Measurements from ENCODE around the gene HMGCL.

Gene HMGCL

DNA sequence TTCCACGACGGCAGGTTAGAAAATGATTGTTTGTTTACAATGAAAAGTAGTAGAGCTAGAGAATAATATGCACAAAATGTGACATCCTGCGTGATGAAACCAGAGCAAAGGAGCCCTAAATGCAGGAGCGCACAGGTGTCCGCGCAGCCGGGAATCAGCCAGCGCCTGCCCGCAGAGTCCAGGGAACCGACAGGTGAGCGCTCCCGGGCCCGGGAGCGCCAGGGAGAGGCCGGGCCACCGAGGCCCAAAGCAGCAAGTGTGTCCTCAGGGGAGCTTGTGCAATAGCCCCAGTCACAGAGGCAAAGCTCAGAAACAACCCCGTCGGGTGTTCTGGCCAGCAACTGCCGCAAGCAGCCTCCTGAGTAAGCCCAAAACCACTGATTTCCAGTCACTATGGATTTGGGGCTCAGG, 23.9 kb downstream of the HMGCL start:
- H3K27me3 ChIP-seq (ENCODE audit: insufficient read depth, low read length) = no peaks in the 10 kb centered on the region
- H3F3A ChIP-seq (ENCODE audit: insufficient read depth, low read length) = no peaks in the 10 kb centered on the region
- H4K20me1 ChIP-seq (ENCODE audit: insufficient read depth, low read length) = no peaks in the 10 kb centered on the region
- H3K4me2 ChIP-seq (ENCODE audit: low read length) = peak overlapping the region; percentile 93
- peak overlapping the region; percentile 86 for H3K4me3 ChIP-seq (ENCODE audit: low read depth, low read length, poor library complexity, severe bottlenecking)
- no peaks in the 10 kb centered on the region for H3K79me2 ChIP-seq (ENCODE audit: insufficient read depth, low read length)
- peak overlapping the region; percentile 93 for H3K9ac ChIP-seq (ENCODE audit: low read length)
- no peak overlapping the region for H3K27ac ChIP-seq (ENCODE audit: low read depth, low read length, poor library complexity, severe bottlenecking)
- H2AFZ ChIP-seq (ENCODE audit: low read length) = no peak overlapping the region
- peaks cover 13% of the 10 kb centered on the region; the same call in 1 of the 2 replicates for H3K36me3 ChIP-seq (ENCODE audit: insufficient read depth, low read length)
- TF ChIP-seq, protein P1, sequence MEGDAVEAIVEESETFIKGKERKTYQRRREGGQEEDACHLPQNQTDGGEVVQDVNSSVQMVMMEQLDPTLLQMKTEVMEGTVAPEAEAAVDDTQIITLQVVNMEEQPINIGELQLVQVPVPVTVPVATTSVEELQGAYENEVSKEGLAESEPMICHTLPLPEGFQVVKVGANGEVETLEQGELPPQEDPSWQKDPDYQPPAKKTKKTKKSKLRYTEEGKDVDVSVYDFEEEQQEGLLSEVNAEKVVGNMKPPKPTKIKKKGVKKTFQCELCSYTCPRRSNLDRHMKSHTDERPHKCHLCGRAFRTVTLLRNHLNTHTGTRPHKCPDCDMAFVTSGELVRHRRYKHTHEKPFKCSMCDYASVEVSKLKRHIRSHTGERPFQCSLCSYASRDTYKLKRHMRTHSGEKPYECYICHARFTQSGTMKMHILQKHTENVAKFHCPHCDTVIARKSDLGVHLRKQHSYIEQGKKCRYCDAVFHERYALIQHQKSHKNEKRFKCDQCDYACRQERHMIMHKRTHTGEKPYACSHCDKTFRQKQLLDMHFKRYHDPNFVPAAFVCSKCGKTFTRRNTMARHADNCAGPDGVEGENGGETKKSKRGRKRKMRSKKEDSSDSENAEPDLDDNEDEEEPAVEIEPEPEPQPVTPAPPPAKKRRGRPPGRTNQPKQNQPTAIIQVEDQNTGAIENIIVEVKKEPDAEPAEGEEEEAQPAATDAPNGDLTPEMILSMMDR (IDR thresholded peaks at IDR 0.05; ENCODE audit: low read length) = no peak
- TF ChIP-seq EZH2 (IDR thresholded peaks at IDR 0.05; ENCODE audit: borderline replicate concordance, low read length) = no peak
- H3K9me2 ChIP-seq (ENCODE audit: low read depth, low read length) = no peaks in the 10 kb centered on the region
- H3K4me1 ChIP-seq (ENCODE audit: insufficient read depth, low read length, severe bottlenecking) = peaks cover 21% of the 10 kb centered on the region
- no peaks in the 10 kb centered on the region for H3K9me3 ChIP-seq (ENCODE audit: low read length)

DNA sequence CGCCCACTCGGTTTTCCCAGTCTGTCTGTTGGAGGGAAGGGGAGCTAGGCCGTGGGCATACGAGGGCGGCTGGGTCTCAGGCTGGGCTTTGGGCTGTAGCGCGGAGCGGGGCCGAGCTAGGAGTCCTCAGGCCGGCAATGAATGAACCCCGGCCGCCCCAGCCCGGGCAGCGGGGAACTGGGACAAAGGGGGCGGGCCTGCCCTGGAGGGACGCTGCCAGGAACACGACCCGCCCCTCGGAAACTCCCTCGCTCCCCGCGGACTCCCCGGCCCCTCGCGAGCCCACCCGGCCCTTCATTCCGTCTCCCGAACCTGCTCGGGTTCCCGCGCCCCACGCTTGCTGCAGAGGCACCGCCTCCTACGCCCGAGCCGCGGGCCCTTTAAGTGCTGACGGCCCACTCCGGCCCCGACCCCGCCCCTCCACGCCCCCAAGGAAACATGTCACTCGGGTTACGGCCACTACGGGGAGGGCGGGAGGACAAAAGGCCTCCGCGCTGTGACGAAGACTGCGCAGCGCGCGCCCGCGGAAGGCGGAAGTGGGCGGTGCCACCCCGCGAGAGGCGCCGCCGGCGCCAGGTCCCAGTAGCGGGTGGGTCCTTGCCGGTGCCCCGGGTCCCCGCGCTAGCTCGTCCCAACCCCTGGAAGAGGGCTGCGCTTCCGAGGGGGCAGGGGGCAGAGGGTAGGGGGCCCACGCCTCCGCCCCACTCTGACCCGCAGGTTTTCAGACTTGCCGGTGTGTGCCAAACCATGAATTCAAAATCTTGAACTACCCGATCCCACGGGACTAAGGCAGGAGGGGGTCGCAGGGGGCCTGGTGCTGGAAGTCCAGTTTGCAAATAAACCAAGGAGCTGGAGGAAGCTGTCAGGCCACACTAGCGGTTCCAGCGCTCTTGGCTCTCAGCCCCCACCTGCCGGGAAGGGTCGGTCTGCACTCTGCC, 24.6 kb downstream of the HMGCL start, which contains the start of gene GALE:
GALE (minus strand) TSS at position 355 of the 938 bp plus-strand sequence. CDS start 1,747 bp downstream, outside the sequence.
- Histone ChIP-seq H3K9me3 (ENCODE audit: low read length) (no peaks in the 10 kb centered on the region), H3K9ac (ENCODE audit: low read length) (peak within 1 kb of the TSS; percentile 93), H3K27ac (ENCODE audit: low read depth, low read length, poor library complexity, severe bottlenecking) (no peak within 1 kb of the TSS), H3K36me3 (ENCODE audit: insufficient read depth, low read length) (peaks cover 17% of the 10 kb centered on the region; the same call in 1 of the 2 replicates), H3K4me3 (ENCODE audit: low read depth, low read length, poor library complexity, severe bottlenecking) (peak within 1 kb of the TSS; percentile 86), H3F3A (ENCODE audit: insufficient read depth, low read length) (no peaks in the 10 kb centered on the region), H3K4me1 (ENCODE audit: insufficient read depth, low read length, severe bottlenecking) (peaks cover 21% of the 10 kb centered on the region), H3K9me2 (ENCODE audit: low read depth, low read length) (no peaks in the 10 kb centered on the region), H2AFZ (ENCODE audit: low read length) (no peak within 1 kb of the TSS), H4K20me1 (ENCODE audit: insufficient read depth, low read length) (no peaks in the 10 kb centered on the region), H3K27me3 (ENCODE audit: insufficient read depth, low read length) (no peaks in the 10 kb centered on the region), H3K79me2 (ENCODE audit: insufficient read depth, low read length) (no peaks in the 10 kb centered on the region), H3K4me2 (ENCODE audit: low read length) (peak within 1 kb of the TSS; percentile 93)
- TF ChIP-seq EZH2 (IDR thresholded peaks at IDR 0.05; ENCODE audit: borderline replicate concordance, low read length) = no peak
- TF ChIP-seq, protein P1 (IDR thresholded peaks at IDR 0.05; ENCODE audit: low read length) = no peak

DNA sequence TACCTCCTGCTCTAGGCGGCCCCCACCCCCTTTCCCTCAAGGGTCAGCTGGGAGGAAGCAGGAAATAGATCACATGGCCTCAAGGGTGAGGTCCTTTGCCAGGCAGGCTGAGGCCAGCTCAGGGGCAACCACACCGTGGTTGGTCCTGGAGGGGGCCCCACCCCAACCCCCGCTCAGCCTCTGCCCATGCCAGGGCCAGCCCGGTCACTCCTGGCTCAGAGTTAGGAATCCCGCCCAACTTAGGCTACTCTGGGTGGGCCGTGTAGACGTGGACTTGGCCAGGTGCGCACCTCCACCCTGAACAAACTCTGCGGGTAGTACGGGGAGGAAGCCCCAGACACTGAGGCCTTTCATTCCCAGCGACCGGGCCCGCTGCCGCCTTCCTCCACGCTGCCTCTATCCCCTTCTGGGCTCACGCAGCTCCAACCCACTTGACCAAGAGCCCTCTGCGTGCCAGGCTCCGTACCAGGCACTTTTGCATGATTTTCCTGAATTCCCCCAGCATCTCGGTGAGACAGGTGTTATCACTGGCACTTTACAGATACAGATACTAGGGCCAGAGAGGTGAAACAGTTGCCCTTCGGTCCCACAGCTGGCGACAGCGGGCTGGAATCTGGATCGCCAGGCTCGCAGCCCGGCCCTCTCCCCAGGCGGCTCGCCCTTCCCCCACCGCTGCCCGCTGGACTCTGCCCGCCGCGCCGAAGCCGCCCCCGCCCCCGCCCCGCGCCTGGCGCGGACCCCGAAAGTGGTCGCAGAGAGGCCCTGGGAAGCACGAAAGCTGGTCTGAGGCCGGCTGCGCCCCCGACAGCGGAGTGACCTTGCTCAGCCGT, 25.4 kb downstream of the HMGCL start:
- no peaks in the 10 kb centered on the region for H3K9me2 ChIP-seq (ENCODE audit: low read depth, low read length)
- no peak overlapping the region for H2AFZ ChIP-seq (ENCODE audit: low read length)
- no peaks in the 10 kb centered on the region for H3K79me2 ChIP-seq (ENCODE audit: insufficient read depth, low read length)
- peak overlapping the region; percentile 18 for H3K27ac ChIP-seq (ENCODE audit: low read depth, low read length, poor library complexity, severe bottlenecking)
- H3K9ac ChIP-seq (ENCODE audit: low read length) = peak overlapping the region; percentile 93
- no peaks in the 10 kb centered on the region for H3F3A ChIP-seq (ENCODE audit: insufficient read depth, low read length)
- peak overlapping the region; percentile 86 for H3K4me3 ChIP-seq (ENCODE audit: low read depth, low read length, poor library complexity, severe bottlenecking)
- peak overlapping the region; percentile 93 for H3K4me2 ChIP-seq (ENCODE audit: low read length)
- no peaks in the 10 kb centered on the region for H4K20me1 ChIP-seq (ENCODE audit: insufficient read depth, low read length)
- TF ChIP-seq, protein P1 (IDR thresholded peaks at IDR 0.05; ENCODE audit: low read length) = no peak
- TF ChIP-seq EZH2 (IDR thresholded peaks at IDR 0.05; ENCODE audit: borderline replicate concordance, low read length) = no peak
- no peaks in the 10 kb centered on the region for H3K27me3 ChIP-seq (ENCODE audit: insufficient read depth, low read length)
- peaks cover 20% of the 10 kb centered on the region; the same call in 1 of the 2 replicates for H3K36me3 ChIP-seq (ENCODE audit: insufficient read depth, low read length)
- H3K4me1 ChIP-seq (ENCODE audit: insufficient read depth, low read length, severe bottlenecking) = peaks cover 21% of the 10 kb centered on the region
- H3K9me3 ChIP-seq (ENCODE audit: low read length) = no peaks in the 10 kb centered on the region
